Stimulated activated CD8-positive, alpha-beta memory T cell treated with anti-CD3 and anti-CD28 coated beads, Interleukin-12 subunit alpha, Interleukin-12 subunit beta, amount 100 ng/mL, for 1 hour (primary cell): ENCODE measurements around the gene RPF1.
"Not testable (repeated sequence)": the region's sequence is repeated elsewhere in the genome, so short reads cannot be mapped to it uniquely, and the experiment has no call there.

ENCODE experiments used
- DNase-seq: peaks from one replicate; pipeline ENCODE4 v3.0.0-alpha.2; 2020; ENCODE audit warnings: low read depth

Gene RPF1, protein sequence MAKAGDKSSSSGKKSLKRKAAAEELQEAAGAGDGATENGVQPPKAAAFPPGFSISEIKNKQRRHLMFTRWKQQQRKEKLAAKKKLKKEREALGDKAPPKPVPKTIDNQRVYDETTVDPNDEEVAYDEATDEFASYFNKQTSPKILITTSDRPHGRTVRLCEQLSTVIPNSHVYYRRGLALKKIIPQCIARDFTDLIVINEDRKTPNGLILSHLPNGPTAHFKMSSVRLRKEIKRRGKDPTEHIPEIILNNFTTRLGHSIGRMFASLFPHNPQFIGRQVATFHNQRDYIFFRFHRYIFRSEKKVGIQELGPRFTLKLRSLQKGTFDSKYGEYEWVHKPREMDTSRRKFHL

DNA sequence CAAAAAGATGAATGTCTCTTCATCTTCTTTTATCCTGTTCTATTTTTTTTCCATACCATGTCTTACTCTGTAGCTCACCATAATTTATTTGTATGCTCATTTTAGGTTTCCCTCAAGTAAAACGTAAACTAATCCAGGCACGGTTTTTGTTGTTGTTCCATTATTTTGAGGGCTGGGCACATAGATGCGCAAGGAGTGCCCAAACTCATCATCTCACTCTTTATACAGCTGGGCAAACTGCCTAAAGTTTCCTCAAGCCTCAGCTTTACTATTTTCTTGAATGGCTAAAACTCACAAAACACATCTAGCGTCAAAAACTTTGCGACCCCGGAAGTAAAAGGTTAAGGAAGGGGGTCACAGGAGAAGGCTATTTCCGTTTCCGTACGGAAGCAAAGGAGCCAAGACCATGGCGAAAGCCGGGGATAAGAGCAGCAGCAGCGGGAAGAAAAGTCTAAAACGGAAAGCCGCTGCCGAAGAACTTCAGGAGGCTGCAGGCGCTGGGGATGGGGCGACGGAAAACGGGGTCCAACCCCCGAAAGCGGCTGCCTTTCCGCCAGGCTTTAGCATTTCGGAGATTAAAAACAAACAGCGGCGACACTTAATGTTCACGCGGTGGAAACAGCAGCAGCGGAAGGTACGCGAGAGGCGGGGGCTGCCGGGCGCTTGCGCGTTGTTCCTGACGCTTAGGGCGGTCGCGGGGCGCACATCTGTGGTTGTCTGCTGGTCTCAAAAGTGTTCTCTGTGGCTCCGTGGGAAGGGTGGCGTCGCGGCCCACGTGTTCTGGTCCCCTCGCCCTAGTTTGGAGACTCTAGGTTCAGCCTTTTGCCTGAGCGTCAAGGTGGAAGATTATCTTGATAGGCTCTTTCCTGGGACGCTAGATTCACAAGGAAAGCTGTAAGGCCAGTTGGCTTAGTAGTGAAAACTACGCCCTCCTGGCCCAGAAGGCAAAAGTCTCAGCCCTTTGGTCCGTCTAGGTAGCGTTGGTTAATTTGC, at the start of gene RPF1:
Gene RPF1 (plus strand): TSS at position 391 of the 993 bp plus-strand sequence. CDS start 16 bp downstream, at position 407.
- DNase-seq: peak; percentile 62

DNA sequence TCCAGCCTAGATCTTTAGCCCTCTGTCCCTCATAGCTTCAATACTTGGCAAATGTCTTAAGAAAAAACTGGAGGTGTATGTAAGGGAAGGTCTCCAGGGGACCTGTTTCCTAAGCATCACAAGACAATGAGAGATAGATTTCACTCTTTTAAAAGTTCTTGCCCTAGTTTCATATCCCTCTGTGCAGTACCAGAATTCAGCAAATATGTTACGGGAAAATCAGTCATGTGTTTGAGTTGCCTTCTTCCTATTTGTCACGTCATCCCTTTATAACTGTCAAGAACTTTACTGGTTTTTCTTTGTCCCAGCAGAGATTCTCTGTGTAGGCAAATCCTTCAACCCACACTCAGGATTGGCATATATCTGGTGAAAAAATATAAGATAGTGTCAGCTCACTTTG, 48.5 kb upstream of the RPF1 start:
- DNase-seq: no peak

DNA sequence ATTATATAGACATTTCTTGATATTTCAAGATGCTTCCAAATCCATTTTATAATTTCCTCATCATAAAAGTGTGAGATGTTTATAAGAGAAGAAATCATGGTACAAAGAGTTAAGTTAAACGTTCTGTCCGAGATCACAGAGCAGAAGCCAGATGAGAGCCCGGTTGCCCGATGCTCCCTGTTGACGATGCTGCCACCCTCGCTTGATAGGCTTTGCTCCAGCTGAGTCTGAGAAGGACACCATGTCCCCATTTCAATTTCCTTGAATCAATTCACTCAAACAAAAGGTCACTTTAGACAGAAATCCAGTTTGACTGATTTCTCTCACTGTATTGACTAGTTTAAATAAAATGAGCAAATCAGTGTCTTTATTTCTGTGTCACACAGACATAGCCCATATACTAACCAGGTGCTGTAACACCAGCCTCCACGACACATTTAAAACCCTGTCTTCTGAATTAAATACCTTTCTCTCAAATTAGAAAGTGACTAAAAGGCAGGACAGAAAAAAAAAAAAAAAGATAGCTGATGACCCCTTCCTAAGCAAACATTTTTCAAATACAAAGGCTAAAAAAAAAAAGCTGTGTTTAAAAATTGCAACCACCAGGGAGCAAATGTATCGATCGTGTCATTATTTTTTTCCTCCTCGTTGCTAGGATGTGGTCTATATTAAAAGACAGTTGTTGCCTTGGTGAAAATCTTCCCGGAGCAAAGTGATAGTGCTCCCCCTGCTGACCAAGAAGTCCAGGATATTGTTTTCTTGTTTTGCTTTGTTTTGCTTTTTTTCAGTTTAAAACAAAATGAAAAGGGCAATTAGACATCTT, 45.6 kb upstream of the RPF1 start:
- DNase-seq: peak; percentile 34

DNA sequence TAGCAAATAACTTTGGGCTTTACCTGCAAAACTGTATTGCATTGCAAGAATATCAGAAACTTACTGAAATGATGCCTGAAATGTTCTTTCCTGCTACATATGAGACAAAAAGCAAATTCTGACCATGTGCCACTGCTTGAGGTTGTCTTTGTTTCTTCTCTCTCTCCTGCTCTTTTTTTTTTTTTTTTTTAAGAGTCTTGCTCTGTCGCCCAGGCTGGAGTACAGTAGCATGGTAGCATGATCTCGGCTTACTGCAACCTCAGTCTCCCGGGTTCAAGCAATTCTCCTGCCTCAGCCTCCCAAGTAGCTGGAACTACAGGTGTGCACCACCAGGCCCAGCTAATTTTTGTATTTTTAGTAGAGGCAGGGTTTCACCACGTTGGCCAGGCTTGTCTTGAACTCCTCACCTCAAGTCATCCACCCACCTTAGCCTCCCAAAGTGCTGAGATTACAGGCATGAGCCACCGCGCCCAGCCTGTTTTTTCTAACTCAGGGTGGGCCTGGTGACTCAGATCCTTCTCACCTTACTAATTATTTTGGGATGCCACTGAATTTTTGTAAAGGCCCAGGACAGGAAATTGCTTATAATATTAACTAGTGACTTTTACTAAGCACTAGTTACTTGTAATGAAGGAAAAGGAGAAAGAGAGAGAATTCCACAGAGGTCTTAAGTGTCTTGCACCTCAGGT, 44.8 kb upstream of the RPF1 start:
- DNase-seq: no peak

DNA sequence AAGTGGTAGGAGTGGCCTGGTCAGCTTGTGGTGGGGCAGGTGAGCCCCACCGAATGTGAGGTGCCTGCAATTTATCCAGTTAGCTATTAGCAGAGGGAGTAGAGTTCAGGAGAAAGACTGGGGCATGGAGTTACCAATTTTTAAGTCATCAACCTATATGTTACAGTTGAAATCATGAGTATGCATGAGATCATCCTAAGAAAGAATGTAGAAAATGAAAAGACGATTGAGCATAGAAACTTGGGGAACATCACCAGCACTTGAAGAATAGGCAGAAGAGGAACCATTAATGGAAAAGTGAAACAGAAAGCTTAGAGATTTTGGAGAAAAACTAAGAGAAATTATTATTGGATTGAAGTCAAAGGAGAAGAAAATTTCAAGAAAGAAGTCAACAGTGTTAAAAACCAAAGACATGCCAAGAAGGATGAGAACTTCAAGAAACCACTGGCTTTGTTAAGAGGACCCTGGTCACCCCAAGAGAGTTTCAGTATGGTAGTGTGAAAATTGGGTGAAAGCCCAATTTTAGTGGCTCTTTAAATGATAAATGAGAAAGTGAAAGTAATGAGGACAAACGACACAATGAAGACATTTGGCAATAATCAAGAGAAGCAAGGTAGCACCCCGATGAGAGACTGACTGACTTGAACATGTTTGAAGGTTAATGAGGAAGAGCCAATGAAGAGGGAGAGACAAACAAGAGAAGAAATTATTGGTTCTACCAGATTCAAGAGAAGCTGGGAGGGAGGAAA, 44.1 kb upstream of the RPF1 start:
- no peak for DNase-seq

DNA sequence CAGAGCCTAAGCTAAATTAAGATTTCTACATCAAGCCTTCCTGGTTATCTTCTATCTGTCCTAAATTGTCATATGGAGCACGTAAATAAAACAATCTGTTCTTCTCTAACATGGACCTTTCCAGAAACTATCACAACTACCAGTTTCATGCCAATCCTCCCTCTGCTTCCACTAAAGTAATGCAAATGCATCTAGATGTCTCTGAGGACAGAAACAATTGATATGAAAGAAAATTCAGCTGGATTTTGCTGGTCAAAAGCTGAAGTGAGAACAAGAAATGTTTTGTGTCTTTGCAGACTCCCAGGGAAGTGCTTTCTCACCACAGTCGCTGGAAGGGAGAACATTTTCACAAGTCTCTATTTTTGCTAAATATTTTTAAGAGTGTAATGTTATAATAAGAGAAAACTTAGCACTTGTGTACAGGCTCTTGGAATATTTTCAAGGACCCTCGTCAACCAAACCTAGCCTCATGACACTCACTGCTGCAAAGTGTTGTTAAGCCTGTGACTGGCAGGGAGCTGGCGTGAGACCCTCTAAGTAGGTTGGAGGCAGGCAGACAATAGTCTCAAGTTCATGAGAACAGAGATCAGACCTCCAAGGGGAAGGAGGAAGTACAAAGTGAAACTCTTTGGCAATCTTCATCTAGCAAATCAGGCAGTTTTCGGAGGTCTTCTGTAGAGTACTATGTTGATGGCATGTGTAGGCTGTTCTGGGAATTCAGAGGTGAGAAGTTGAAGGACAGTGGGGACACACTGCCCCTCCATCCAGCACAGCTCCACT, 42.0 kb upstream of the RPF1 start:
- no peak for DNase-seq

DNA sequence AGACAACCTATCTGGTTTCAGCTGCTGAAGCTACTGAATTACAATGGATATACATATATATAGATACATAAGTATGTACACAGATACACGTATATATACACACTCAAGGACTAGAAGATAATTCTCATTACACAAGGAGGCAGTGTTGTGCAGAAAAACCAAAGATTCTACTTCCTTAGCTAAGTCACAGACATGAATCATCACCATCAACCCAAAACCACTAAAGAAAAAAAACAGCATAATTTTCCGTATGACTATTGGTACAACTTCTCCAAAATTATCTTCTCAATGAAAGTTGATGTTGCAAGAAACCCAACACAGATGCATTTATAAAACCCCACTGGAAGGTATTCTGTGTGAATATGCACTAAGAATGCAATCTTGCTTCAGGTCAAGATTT, 36.8 kb upstream of the RPF1 start:
- DNase-seq: no peak

DNA sequence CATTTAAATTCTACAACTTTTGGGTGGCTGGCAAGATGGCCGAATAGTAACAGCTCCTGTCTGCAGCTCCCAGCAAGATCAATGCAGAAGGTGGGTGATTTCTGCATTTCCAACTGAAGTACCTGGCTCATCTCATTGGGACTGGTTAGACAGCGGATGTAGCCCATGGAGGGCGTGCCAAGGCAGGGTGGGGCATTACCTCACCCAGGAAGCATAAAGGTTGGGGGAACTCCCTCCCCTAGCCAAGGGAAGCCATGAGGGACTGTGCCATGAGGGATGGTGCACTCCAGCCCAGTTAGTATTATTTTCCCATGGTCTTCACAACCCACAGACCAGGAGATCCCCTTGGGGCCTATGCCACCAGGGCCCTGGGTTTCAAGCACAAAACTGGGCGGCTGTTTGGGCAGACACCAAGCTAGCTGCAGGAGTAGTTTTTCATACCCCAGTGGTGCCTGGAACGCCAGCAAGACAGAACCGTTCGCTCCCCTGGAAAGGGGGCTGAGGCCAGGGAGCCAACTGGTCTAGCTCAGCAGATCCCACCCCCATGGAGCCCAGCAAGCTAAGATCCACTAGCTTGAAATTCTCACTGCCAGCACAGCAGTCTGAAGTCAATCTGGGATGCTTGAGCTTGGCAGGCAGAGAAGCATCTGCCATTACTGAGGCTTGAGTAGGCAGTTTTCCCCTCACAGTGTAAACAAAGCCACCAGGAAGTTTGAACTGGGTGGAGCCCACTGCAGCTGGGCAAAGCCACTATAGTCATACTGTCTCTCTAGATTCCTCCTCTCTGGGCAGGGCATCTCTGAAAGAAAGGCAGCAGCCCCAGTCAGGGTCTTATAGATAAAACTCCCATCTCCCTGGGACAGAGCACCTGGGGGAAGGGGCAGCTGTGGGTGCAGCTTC, 36.1 kb upstream of the RPF1 start:
- not testable (repeated sequence) for DNase-seq

DNA sequence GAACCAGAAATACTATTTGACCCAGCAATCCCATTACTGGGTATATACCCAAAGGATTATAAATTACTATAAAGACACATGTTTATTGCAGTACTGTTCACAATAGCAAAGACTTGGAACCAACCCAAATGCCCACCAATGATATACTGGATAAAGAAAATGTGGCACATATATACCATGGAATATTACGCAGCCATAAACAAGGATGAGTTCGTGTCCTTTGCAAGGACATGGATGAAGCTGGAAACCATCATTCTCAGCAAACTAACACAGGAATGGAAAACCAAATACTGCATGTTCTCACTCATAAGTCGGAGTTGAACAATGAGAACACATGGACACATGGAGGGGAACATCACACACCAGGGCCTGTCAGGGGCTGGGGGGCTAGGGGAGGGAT, 30.4 kb upstream of the RPF1 start:
- not testable (repeated sequence) for DNase-seq

DNA sequence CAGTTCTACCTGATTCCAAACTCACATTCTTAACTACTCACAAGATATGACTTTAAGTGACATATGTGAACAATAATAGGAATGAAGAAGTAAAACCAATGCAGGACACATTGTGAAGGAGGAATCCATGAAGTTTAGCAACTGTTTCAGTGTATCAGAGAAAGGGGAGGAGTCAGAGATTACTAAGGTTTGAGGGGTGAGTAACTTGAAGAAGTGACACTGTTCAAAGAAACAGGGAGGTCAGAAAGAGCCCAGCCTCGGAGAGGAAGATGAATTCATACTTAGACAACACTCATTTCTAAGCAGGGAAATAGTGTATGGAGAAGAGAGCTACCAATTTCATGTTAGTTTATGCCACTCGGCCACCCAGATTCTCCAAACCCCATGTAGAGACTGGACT, 28.2 kb upstream of the RPF1 start:
- no peak for DNase-seq

DNA sequence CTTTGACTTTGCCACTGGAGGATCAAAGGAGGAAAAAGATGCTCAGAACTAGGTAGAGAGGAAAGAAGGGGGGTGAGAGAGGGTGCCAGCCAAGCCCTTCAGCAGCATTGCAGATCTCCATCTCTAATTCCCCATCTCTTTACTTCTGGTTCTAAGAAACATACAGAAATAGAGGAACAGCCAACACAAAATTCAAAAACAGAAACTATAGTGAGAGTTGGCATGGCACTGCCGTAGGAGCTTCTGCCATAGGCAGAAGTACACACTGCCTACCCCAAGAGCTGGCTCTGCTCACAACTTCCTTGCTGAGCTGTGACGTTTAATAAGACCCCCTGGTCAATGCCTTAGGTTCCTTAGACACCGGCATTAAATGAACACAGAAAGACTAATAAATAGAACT, 26.6 kb upstream of the RPF1 start:
- no peak for DNase-seq

DNA sequence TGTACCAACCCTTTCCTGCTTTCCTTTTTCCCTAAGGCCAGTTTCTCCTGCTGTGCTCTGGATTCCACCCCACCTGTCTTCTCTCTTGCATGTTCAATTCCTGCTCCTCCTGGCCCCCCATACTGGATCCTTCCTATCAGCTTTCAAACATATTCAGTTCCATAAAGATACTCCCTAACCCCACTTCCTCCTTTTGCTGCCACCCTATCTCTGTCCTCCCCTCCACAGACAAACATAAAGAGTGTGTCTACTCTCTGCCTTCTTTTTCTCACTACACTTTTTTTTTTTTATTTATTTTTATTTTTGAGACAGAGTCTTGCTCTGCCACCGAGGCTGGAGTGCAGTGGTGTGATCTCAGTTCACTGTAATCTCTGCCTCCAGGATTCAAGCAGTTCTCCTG, 16.9 kb upstream of the RPF1 start:
- DNase-seq: no peak

DNA sequence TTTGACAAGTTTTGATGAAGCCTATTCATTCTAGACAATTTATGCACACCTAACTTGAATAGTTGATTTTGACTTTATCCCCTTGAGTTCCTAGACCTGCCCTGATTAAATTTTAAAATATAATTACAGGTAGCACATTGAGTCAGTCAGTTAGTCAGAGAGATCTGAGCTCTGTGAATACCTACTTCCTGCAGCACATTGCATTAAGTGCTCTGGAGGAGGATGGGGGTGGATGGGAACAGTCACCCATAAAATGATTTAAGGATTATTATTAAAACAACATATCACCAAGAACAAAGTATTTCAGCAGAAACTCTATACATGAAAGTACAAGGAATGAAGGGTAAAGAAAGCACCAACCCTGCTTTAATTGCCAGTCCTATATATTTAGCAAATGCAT, 11.8 kb upstream of the RPF1 start:
- DNase-seq: no peak

DNA sequence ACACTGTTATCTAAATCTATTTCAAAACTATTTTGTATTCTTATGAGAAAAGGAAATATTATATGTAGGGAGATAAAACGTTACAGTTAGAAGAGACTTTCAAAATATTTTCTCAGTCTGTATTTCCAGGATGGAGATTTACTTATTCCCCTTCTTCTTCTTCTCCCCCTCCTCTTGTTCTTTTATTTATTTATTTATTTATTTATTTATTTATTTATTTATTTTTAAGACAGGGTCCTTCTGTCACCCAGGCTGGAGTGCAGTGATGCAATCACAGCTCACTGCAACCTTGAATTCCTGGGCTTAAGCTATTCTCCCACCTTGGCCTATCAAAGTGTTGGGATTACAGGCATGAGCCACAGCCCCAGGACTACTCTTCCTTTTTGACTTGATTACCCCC, 2.8 kb upstream of the RPF1 start:
- no peak for DNase-seq

DNA sequence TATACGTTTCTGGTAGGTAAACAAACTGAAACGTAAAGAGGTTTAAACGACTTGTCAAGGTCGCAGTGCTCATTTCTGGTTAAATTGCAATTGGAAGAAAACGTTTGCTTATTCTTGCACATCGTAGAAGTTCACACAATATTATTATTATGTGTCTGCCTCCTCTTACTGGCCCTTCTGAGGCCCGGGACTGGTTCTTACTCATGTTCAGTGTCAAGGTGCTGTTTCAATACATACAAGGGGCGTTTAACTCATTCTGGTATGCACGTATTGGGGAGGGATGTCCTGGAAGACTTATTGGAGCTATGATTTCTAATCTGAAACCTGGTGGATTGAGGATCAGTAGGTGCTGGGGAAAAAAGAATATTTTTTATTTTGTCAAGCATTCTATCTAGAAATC, 932 bp downstream of the RPF1 start:
- DNase-seq: no peak

DNA sequence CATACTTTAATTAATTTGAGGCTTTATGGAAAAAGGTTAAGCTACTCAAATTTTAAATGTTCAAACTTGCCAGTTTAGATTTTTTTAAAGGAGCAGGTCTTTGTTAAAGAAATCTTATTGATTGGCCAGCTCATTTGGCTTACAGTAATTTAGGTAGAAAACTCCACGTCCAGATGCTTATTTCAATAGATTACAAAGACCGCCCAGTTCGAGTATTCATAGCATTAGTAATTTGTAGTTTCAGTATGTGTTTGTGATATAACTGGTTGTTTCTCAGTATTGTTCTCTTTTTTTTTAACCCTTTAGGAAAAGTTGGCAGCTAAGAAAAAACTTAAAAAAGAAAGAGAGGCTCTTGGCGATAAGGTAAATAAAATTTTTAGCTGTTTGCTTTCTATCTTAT, 1.6 kb downstream of the RPF1 start:
- DNase-seq: no peak

DNA sequence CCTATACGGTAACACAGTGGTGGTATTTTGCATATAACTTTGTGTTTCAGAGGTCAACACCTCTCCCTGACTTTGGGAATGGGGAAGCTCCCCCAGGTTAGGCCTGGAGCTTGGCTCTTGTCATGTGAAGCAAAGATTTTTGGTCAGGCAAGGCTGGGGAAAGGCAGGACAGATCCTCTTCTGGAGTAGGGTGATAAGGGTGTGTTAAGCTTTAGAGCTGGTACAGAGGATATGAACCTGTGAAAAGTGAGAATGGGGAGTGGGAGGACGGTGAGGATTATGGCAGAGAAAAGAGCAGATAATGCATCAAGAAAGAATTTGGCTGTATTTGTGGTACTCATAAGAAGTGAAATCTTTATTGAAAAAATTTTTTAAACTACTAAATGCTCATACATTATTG, 2.3 kb downstream of the RPF1 start:
- DNase-seq: no peak

DNA sequence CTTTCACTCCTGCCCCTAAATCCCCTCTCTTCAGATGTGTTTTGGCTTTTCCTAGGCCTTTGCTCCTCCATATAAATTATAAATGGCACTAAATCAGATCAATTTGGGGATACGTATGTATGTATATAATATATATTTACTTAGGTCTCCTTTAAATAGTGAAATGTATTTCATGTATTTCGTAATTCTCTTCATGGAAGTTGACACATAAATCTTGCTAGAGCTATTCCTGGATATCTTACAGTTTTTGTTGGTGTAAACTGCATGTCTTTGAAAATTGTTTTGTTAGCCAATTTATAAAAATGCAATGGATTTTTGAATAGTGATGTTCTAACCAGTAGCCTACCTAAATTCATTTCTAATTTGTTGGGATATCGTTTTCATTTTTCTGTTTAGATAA, 9.0 kb downstream of the RPF1 start:
- no peak for DNase-seq

DNA sequence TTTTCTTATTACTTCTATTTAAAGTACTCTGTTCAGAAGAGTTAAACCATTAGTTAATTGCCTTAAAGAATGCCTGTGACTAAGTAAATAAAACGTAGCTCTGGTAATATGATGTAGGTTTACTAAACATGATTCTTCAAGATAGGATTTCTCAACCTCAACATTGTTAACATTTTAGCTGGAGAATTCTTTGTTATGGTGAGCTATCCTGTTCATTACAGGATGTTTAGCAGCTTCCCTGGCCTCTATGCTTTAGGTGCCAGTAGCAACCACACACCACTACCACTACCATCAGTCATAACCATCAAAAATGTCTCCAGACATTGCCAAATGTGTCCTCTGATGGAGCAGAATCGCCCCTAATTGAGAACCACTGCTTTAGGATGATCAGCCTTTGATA, 10.7 kb downstream of the RPF1 start:
- no peak for DNase-seq
